GM13976 (cell line): ENCODE measurements around the gene OSBPL10.

ENCODE experiments used
- DNase-seq: peaks from one replicate; pipeline ENCODE4 v3.0.0; 2012; ENCODE audit warnings: low spot score
- in situ Hi-C: fragments of 300-500 bp; cut with MboI; formaldehyde crosslinking; loops from one replicate; pipeline ENCODE4 v1.12.0; 2022; ENCODE audit warnings: low sequenced_read_pairs, mixed read lengths, inconsistent platforms; ENCODE audit not compliant: unreplicated experiment
- TF ChIP-seq, protein P1 (sequence below): IDR thresholded peaks from 2 replicates; pipeline ENCODE4 v1.5.1; 2012; ENCODE audit warnings: borderline replicate concordance, mild to moderate bottlenecking; ENCODE audit not compliant: insufficient read depth; ENCODE audit errors: extremely low read depth, missing control alignments, control extremely low read depth

The OSBPL10 gene

DNA sequence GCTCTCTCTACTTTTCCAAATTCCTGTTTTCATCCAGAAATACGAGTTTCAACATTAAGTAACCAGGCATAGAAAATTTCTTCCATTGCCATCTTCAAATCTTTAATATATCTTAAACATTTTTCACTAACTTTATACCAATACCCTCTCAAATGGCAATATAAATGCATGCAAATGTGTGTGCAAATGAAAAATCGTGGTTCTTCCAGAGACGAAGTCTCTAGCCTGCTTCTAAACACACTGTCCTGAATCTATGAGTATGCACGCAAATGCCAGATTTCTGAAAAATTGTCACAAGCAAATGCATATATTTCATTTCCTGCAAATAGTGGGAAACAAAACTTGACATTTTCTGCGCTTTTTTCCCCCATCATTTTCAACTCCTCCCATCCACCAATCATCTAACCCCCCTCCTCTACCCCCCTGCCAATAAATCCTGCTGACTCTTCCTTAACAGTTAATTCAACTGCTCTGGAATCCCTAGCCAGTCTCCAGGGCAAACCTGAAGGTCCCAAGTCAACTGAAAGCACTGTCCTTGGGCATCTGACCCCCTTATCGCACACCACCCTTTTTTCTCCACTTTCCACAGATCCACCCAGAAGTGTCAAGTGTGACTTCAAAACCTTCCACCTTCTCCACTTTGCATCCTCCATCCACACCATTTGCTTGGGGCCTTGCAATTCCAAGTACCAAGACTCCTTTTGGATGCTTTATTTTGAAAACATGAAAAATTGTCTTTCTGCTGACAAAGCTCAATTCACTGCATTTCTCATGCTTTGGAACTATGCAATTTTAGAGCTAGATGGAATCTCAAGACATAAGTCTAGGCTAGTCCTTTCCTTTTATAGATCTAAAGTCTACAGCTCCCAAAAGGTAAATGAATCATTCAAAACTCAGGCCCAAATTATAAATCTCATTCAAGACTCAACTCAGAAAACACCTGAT, 144.7 kb downstream of the OSBPL10 start:
- in situ Hi-C loops, result no loop called here
- TF ChIP-seq, protein P1, sequence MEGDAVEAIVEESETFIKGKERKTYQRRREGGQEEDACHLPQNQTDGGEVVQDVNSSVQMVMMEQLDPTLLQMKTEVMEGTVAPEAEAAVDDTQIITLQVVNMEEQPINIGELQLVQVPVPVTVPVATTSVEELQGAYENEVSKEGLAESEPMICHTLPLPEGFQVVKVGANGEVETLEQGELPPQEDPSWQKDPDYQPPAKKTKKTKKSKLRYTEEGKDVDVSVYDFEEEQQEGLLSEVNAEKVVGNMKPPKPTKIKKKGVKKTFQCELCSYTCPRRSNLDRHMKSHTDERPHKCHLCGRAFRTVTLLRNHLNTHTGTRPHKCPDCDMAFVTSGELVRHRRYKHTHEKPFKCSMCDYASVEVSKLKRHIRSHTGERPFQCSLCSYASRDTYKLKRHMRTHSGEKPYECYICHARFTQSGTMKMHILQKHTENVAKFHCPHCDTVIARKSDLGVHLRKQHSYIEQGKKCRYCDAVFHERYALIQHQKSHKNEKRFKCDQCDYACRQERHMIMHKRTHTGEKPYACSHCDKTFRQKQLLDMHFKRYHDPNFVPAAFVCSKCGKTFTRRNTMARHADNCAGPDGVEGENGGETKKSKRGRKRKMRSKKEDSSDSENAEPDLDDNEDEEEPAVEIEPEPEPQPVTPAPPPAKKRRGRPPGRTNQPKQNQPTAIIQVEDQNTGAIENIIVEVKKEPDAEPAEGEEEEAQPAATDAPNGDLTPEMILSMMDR, result no peak
- no peak for DNase-seq

DNA sequence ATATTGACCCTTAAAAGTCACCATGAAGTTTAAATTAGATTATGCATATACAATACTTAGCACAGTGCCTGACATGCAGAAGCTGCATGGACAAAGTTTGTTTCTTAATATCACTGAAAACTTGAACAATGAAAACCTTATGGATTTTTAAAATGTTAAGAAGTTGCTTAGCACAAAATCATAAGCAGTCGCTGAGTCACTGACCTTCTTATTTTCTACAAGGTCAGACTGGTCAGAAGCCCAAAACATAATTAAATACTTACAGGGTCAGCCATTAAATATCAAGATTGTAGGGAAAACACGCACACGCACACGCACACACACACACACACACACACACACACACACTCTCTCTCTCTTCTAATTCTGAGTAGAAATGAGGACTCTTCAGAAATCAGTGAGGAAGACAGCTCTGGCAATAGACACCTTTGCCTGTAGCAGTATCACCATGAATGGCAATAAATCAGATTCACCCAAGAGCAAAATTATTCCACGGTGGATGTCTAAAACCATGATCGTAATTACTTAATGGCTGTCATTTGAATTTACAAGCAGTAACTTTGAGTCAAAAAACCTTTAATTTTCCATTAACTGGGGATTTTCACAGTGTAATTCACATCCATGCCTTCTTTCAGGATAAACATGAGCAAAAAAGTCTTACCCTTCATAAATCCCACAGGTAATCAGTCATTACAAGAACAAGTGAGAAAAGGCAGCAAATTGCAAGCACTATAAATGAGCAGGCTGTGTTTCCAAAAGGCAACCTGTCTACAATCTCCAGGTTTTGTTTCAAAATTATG, 147.5 kb downstream of the OSBPL10 start:
- DNase-seq, result no peak
- TF ChIP-seq, protein P1, result no peak
- in situ Hi-C loops, result no loop called here

DNA sequence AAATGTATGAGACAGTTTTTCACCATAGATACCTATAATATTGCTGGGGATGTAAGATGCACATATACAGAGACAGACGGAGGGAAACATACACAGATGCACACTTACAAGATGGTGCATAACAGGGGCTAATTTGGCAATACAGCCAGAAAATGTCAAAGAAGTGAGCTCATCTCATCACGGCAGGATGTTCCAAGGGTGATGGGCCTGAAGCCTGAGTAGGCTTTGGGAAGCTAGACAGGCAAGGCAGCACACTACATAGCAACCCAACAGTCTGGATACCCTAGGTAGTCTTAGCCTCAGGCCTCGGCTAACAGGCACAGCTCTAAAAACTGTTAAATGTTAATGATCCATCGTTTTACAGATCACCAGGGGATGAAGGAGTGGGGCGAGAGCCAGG, 148.5 kb downstream of the OSBPL10 start:
- TF ChIP-seq, protein P1, result no peak
- in situ Hi-C loops, result no loop called here
- DNase-seq, result no peak

DNA sequence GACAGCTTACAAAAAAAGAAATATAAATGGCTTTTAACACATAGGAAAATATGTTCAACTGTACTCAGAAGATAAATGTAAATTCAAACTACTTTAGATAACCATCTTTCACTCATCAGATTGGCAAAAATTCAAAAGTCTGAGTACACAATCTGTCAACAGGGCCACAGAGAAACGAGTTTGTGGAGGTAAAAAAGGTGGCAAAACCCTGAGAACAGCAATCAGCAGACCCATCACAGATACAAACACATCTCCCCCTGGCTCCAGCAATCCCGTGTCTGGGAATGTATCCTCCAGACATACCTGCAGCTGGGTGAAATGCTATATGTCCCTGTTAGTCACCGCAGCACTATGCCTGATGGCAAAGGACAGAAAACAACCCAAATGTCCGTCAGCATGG, 149.5 kb downstream of the OSBPL10 start:
- no peak for DNase-seq
- TF ChIP-seq, protein P1, result no peak
- in situ Hi-C loops, result no loop called here

DNA sequence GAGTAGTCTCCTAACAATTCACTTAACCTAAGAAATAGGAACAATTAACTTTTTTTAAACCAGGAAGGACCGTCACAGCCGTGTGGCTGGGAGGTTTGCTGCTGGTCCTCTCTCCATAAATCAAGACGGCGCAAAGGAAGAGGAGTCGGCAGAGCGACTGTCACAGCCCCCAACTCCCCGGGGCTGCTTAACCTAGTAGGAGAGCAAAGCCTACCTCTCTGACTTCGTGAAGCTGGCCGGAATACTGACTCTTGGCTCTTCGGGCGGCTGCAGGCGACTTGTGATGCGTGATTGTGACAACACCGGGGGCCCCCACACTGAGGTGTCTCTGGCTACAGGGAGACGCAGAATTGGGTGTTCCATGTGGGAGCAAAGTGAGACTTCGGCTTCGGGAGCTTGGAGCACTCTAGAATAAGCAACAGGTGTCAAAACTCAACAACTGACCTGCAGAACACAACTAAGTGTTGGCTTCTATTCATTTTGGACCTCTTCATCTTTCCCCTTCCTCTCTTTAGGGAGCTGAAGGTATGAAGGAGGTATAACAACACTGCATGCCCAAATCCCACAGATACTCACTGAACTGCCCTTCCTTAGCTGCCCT, 151.1 kb downstream of the OSBPL10 start:
- DNase-seq, result no peak
- in situ Hi-C loops, result no loop called here
- TF ChIP-seq, protein P1, result no peak

DNA sequence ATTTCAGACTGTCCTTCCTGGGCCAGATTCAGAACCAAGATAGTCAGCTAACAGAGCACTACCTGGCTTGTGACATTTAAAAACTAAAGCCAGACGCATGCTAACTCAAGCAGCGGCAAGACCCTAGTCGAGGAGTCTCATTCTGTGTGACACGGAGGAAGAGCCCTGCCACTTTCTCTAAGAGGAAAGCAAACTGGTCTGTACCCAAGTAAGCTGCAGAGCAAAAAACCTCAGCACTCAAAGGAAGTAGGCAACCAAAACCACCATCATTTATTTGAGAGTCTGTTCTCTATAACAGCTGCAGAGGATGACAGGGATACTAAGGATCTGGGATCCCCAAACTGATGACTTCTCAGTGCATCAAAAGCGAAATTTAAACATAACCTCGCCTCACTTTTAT, 152.1 kb downstream of the OSBPL10 start:
- in situ Hi-C loops, result no loop called here
- TF ChIP-seq, protein P1, result no peak
- DNase-seq, result no peak
